ENCODE results near the gene MYL10. TPM values are rescaled to one million over a fixed set of nuclear protein-coding genes. Genes with fewer than 3 reads are reported as not detected.

Gene MYL10
- total and polyA plus RNA-seq, 2 of the 8 experiments (the other 6 are each of a cell fraction or from before 2014, with no cell fraction given) = 0.18 TPM; not detected in 1

Other genes with a start within 250 kb of the MYL10 start
- 53.8 and 65.9 TPM in 2 replicates for gene CUX1, start 188.3 kb upstream of the MYL10 start, total RNA-seq (2021; fragmentation: NEBNext Ultra II Directional; extraction: Animal tissue kit (Norgen Biotek cat#: 25700))
- 21.6 and 33.1 TPM in 2 replicates for gene CUX1, start 188.3 kb upstream of the MYL10 start, polyA plus RNA-seq (2011; rRNA removed)